GM12878 (cell line): ENCODE results near the gene RACK1. TPM values are rescaled to one million over a fixed set of nuclear protein-coding genes. Genes with fewer than 3 reads are reported as not detected.

Experiments
- BMI1 ChIP-seq: fragments of 450-650 bp; IDR thresholded peaks from 2 replicates; pipeline ENCODE4 v1.6.1; 2016; ENCODE audit warnings: mild to moderate bottlenecking, moderate library complexity, borderline replicate concordance
- CBFB ChIP-seq: IDR thresholded peaks from 2 replicates; pipeline ENCODE4 v1.6.1; 2016; ENCODE audit warnings: antibody characterized with exemption, low read depth
- CHD1 ChIP-seq: IDR thresholded peaks from 2 replicates; pipeline ENCODE4 v1.6.1; 2012; ENCODE audit warnings: low read depth, low read length, improper control_type of control experiment
- CTCF ChIP-seq, 3 experiments: IDR thresholded peaks in 2 of 3; conservative IDR thresholded peaks in 1 of 3; 2 replicates each; pipeline ENCODE4 v1.5.1; 2011; ENCODE audit warnings: low read depth in 3 of 3, low read length in 3 of 3, mild to moderate bottlenecking in 3 of 3, control low read depth in 2 of 3, moderate library complexity in 2 of 3, inconsistent platforms in 1 of 3, mixed read lengths in 1 of 3; ENCODE audit not compliant: control insufficient read depth in 2 of 3, insufficient read depth in 1 of 3; ENCODE audit errors: extremely low read depth in 1 of 3
- EZH2 ChIP-seq: IDR thresholded peaks from 2 replicates; pipeline ENCODE4 v1.6.1; 2012; ENCODE audit warnings: low read depth, mild to moderate bottlenecking, control low read depth, inconsistent platforms, low read length, borderline replicate concordance; ENCODE audit not compliant: control insufficient read depth
- FOXK2 ChIP-seq: fragments of 450-650 bp; IDR thresholded peaks from 2 replicates; pipeline ENCODE4 v1.6.1; 2017; ENCODE audit warnings: mild to moderate bottlenecking, moderate library complexity
- HCFC1 ChIP-seq: fragments of 150-350 bp; IDR thresholded peaks from 2 replicates; pipeline ENCODE4 v1.6.1; 2014; ENCODE audit warnings: low read length
- HDAC2 ChIP-seq: fragments of 200-600 bp; sonication (generic); IDR thresholded peaks from 2 replicates; pipeline ENCODE4 v1.6.1; 2017
- IRF4 ChIP-seq: IDR thresholded peaks from 2 replicates; pipeline ENCODE4 v1.6.1; 2011; ENCODE audit warnings: low read depth, low read length
- MTA2 ChIP-seq: fragments of 450-650 bp; IDR thresholded peaks from 2 replicates; pipeline ENCODE4 v1.6.1; 2016; ENCODE audit warnings: low read depth, mild to moderate bottlenecking, moderate library complexity
- RB1 ChIP-seq: fragments of 450-650 bp; formaldehyde crosslinking; IDR thresholded peaks from 2 replicates; pipeline ENCODE4 v1.6.1; 2017; ENCODE audit warnings: mild to moderate bottlenecking, borderline replicate concordance
- RFX5 ChIP-seq: IDR thresholded peaks from 2 replicates; pipeline ENCODE4 v1.6.1; 2011; ENCODE audit warnings: low read depth, low read length, improper control_type of control experiment
- SRF ChIP-seq, 2 experiments: IDR thresholded peaks; 2 replicates each; pipeline ENCODE4 v1.6.1; 2011; ENCODE audit warnings: low read depth in 2 of 2, low read length in 2 of 2, mild to moderate bottlenecking in 1 of 2, moderate library complexity in 1 of 2
- ZNF24 ChIP-seq: fragments of 450-650 bp; IDR thresholded peaks from 2 replicates; pipeline ENCODE4 v1.6.1; 2017; ENCODE audit warnings: antibody characterized with exemption, mild to moderate bottlenecking
- ZSCAN29 ChIP-seq: fragments of 450-650 bp; IDR thresholded peaks from 2 replicates; pipeline ENCODE4 v1.6.1; 2017; ENCODE audit warnings: mild to moderate bottlenecking, moderate library complexity
- polyA plus RNA-seq, 11 experiments: library from polyadenylated mRNA; depleted of rRNA in 4 of 11; unstranded in 6 of 11; stranded (reverse) in 5 of 11; fragments of >200 nt; fragmentation: Nextera tagmentation in 4 of 11; fragmentation: Illumina TruSeq in 1 of 11; extraction: Ambion mirVana in 4 of 11; extraction: Trizol in 1 of 11; gene quantifications; 1 replicate in 1 of 11; 2 replicates in 10 of 11; pipeline versions ENCODE4 v1.2.1 to v1.2.3, GENCODE V29; 2011 to 2016; ENCODE audit warnings: inconsistent platforms in 2 of 11, missing spikeins in 2 of 11, low read depth in 1 of 11
- total RNA-seq, 4 experiments: library from RNA; depleted of rRNA in 3 of 4; stranded (reverse); fragments of >200 nt in 3 of 4; fragmentation: Illumina TruSeq in 1 of 4; extraction: Trizol in 1 of 4; gene quantifications; 2 replicates each; pipeline versions ENCODE4 v1.2.1 to v1.2.3, GENCODE V29; 2013 to 2021
- TF ChIP-seq, protein P1 (sequence below): IDR thresholded peaks from 2 replicates; pipeline ENCODE4 v1.6.1; 2011; ENCODE audit warnings: low read depth, mild to moderate bottlenecking, low read length, moderate library complexity, borderline replicate concordance; ENCODE audit errors: extremely low read depth
- TF ChIP-seq, protein P2 (sequence below): fragments of 450-650 bp; IDR thresholded peaks from 2 replicates; pipeline ENCODE4 v1.6.1; 2018; ENCODE audit warnings: mild to moderate bottlenecking, low read depth, moderate library complexity; ENCODE audit not compliant: partially characterized antibody
- TF ChIP-seq, protein P3 (sequence below): fragments of 450-650 bp; IDR thresholded peaks from 2 replicates; pipeline ENCODE4 v1.6.1; 2017; ENCODE audit warnings: mild to moderate bottlenecking, low read depth, inconsistent platforms; ENCODE audit not compliant: poor library complexity, severe bottlenecking
- TF ChIP-seq, protein P4 (sequence below): IDR thresholded peaks from 2 replicates; pipeline ENCODE4 v1.6.1; 2012; ENCODE audit warnings: mild to moderate bottlenecking, low read depth, low read length

RACK1 gene
- total and polyA plus RNA-seq, 10 of the 15 experiments (the other 5 are each of a cell fraction or from before 2014, with no cell fraction given), result 1,365 to 6,584 (median 4,167) TPM

- TF ChIP-seq CTCF (IDR thresholded peaks at IDR 0.05 in 2 of 3, conservative IDR thresholded peaks at IDR 0.05 in 1 of 3; ENCODE audit: control insufficient read depth in 2 of 3, extremely low read depth in 1 of 3, insufficient read depth in 1 of 3, low read depth in 3 of 3, low read length in 3 of 3), result no peak
- no peak; the same call in 1 of the 2 replicates for TF ChIP-seq HCFC1
- peak; percentile 100 for TF ChIP-seq ZNF24
- peak; percentile 61 for TF ChIP-seq FOXK2
- TF ChIP-seq, protein P1, sequence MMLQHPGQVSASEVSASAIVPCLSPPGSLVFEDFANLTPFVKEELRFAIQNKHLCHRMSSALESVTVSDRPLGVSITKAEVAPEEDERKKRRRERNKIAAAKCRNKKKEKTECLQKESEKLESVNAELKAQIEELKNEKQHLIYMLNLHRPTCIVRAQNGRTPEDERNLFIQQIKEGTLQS, result no peak
- no peak for TF ChIP-seq CHD1
- no peak for TF ChIP-seq BMI1
- TF ChIP-seq RFX5, result no peak
- TF ChIP-seq RB1, result no peak; the same call in 1 of the 2 replicates
- TF ChIP-seq, protein P2, sequence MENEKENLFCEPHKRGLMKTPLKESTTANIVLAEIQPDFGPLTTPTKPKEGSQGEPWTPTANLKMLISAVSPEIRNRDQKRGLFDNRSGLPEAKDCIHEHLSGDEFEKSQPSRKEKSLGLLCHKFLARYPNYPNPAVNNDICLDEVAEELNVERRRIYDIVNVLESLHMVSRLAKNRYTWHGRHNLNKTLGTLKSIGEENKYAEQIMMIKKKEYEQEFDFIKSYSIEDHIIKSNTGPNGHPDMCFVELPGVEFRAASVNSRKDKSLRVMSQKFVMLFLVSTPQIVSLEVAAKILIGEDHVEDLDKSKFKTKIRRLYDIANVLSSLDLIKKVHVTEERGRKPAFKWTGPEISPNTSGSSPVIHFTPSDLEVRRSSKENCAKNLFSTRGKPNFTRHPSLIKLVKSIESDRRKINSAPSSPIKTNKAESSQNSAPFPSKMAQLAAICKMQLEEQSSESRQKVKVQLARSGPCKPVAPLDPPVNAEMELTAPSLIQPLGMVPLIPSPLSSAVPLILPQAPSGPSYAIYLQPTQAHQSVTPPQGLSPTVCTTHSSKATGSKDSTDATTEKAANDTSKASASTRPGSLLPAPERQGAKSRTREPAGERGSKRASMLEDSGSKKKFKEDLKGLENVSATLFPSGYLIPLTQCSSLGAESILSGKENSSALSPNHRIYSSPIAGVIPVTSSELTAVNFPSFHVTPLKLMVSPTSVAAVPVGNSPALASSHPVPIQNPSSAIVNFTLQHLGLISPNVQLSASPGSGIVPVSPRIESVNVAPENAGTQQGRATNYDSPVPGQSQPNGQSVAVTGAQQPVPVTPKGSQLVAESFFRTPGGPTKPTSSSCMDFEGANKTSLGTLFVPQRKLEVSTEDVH, result peak; percentile 53
- no peak for TF ChIP-seq EZH2
- peak; percentile 93 for TF ChIP-seq ZSCAN29
- no peak for TF ChIP-seq SRF (IDR thresholded peaks at IDR 0.05; ENCODE audit: low read depth in 2 of 2, low read length in 2 of 2)
- TF ChIP-seq CBFB, result peak; percentile 78; the same call in 1 of the 2 replicates
- TF ChIP-seq, protein P3, sequence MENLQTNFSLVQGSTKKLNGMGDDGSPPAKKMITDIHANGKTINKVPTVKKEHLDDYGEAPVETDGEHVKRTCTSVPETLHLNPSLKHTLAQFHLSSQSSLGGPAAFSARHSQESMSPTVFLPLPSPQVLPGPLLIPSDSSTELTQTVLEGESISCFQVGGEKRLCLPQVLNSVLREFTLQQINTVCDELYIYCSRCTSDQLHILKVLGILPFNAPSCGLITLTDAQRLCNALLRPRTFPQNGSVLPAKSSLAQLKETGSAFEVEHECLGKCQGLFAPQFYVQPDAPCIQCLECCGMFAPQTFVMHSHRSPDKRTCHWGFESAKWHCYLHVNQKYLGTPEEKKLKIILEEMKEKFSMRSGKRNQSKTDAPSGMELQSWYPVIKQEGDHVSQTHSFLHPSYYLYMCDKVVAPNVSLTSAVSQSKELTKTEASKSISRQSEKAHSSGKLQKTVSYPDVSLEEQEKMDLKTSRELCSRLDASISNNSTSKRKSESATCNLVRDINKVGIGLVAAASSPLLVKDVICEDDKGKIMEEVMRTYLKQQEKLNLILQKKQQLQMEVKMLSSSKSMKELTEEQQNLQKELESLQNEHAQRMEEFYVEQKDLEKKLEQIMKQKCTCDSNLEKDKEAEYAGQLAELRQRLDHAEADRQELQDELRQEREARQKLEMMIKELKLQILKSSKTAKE, result peak; percentile 95
- no peak for TF ChIP-seq HDAC2
- TF ChIP-seq MTA2, result no peak
- TF ChIP-seq, protein P4, sequence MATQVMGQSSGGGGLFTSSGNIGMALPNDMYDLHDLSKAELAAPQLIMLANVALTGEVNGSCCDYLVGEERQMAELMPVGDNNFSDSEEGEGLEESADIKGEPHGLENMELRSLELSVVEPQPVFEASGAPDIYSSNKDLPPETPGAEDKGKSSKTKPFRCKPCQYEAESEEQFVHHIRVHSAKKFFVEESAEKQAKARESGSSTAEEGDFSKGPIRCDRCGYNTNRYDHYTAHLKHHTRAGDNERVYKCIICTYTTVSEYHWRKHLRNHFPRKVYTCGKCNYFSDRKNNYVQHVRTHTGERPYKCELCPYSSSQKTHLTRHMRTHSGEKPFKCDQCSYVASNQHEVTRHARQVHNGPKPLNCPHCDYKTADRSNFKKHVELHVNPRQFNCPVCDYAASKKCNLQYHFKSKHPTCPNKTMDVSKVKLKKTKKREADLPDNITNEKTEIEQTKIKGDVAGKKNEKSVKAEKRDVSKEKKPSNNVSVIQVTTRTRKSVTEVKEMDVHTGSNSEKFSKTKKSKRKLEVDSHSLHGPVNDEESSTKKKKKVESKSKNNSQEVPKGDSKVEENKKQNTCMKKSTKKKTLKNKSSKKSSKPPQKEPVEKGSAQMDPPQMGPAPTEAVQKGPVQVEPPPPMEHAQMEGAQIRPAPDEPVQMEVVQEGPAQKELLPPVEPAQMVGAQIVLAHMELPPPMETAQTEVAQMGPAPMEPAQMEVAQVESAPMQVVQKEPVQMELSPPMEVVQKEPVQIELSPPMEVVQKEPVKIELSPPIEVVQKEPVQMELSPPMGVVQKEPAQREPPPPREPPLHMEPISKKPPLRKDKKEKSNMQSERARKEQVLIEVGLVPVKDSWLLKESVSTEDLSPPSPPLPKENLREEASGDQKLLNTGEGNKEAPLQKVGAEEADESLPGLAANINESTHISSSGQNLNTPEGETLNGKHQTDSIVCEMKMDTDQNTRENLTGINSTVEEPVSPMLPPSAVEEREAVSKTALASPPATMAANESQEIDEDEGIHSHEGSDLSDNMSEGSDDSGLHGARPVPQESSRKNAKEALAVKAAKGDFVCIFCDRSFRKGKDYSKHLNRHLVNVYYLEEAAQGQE, result peak; percentile 18; the same call in 1 of the 2 replicates
- TF ChIP-seq IRF4, result no peak; the same call in 1 of the 2 replicates
Observed at GRCh38 chr5:181191526-181192336, 52.0 kb downstream of the RACK1 start (continued).
